Effector memory CD8-positive, alpha-beta T cell (primary cell): ENCODE data around the gene SLC19A1.
"Not testable (repeated sequence)": the region's sequence is repeated elsewhere in the genome, so short reads cannot be mapped to it uniquely, and the experiment has no call there.

Experiments used
- ATAC-seq: fragments of 150-1000 bp; cut with Tn5 transposase; replicated peaks from 2 replicates; pipeline ENCODE4 v1.10.0; 2021; ENCODE audit warnings: mild to moderate bottlenecking, moderate library complexity
- DNase-seq, 3 experiments: peaks; one replicate each; pipeline ENCODE4 v3.0.0; 2021
- H3K27ac Mint-ChIP-seq, 2 donors: one replicate each; pipeline ENCODE4 v1.8.0; 2022; ENCODE audit warnings: mild to moderate bottlenecking in 2 of 2, mixed read lengths in 2 of 2, moderate library complexity in 2 of 2
- H3K27me3 Mint-ChIP-seq, 2 donors: one replicate each; pipeline ENCODE4 v1.8.0; 2022; ENCODE audit warnings: mixed read lengths in 2 of 2
- H3K36me3 Mint-ChIP-seq: one replicate; pipeline ENCODE4 v1.8.0; 2022; ENCODE audit warnings: mild to moderate bottlenecking, moderate library complexity, mixed read lengths; ENCODE audit not compliant: insufficient read depth
- H3K4me1 Mint-ChIP-seq, 2 donors: one replicate each; pipeline ENCODE4 v1.8.0; 2022; ENCODE audit warnings: low read depth in 2 of 2, mixed read lengths in 2 of 2
- H3K4me3 Mint-ChIP-seq, 2 donors: one replicate each; pipeline ENCODE4 v1.8.0; 2022; ENCODE audit warnings: mild to moderate bottlenecking in 2 of 2, mixed read lengths in 2 of 2, moderate library complexity in 2 of 2
- H3K9me3 Mint-ChIP-seq, 2 donors: one replicate each; pipeline ENCODE4 v1.8.0; 2022; ENCODE audit warnings: mixed read lengths in 2 of 2

The SLC19A1 gene

GRCh38 chr21:45573452-45574035 lies 31.3 kb upstream of the SLC19A1 start:
- ATAC-seq (no peak), DNase-seq (no peak)
- no peak overlapping the region for H3K27ac Mint-ChIP-seq
- H3K4me1 Mint-ChIP-seq, result peaks cover 0 to 2% of the 10 kb centered on the region in 2 donors
- no peak overlapping the region for H3K4me3 Mint-ChIP-seq
- H3K9me3 Mint-ChIP-seq, result no peaks in the 10 kb centered on the region
- H3K27me3 Mint-ChIP-seq, result peaks cover 0 to 27% of the 10 kb centered on the region in 2 donors
- no peaks in the 10 kb centered on the region for H3K36me3 Mint-ChIP-seq

GRCh38 chr21:45572783-45573451 lies 30.7 kb upstream of the SLC19A1 start:
- H3K27ac Mint-ChIP-seq, result no peak overlapping the region
- no peak overlapping the region for H3K4me3 Mint-ChIP-seq
- no peaks in the 10 kb centered on the region for H3K36me3 Mint-ChIP-seq
- ATAC-seq (no peak), DNase-seq (no peak)
- no peaks in the 10 kb centered on the region for H3K9me3 Mint-ChIP-seq
- H3K4me1 Mint-ChIP-seq, result peaks cover 0 to 2% of the 10 kb centered on the region in 2 donors
- peaks cover 0 to 31% of the 10 kb centered on the region in 2 donors for H3K27me3 Mint-ChIP-seq

- Mint-ChIP-seq H3K27ac (no peak overlapping the region), H3K4me3 (no peak overlapping the region), H3K9me3 (no peaks in the 10 kb centered on the region), H3K27me3 (peaks cover 0 to 31% of the 10 kb centered on the region in 2 donors), H3K36me3 (peaks cover 3% of the 10 kb centered on the region), H3K4me1 (peaks cover 0 to 2% of the 10 kb centered on the region in 2 donors)
- ATAC-seq (no peak), DNase-seq (no peak)
Measured at GRCh38 chr21:45572231-45572630, 30.0 kb upstream of the SLC19A1 start.

GRCh38 chr21:45571641-45572040 lies 29.4 kb upstream of the SLC19A1 start:
- Mint-ChIP-seq H3K4me3 (no peak overlapping the region), H3K36me3 (peaks cover 3% of the 10 kb centered on the region), H3K27ac (peak overlapping the region in 1 of 2 donors; percentile 25), H3K27me3 (peaks cover 0 to 25% of the 10 kb centered on the region in 2 donors), H3K4me1 (peaks cover 0 to 2% of the 10 kb centered on the region in 2 donors), H3K9me3 (no peaks in the 10 kb centered on the region)
- DNase-seq (no peak), ATAC-seq (no peak)

- Mint-ChIP-seq H3K4me1 (no peaks in the 10 kb centered on the region), H3K4me3 (no peak overlapping the region), H3K36me3 (peaks cover 3% of the 10 kb centered on the region), H3K27ac (no peak overlapping the region), H3K27me3 (peaks cover 0 to 19% of the 10 kb centered on the region in 2 donors), H3K9me3 (no peaks in the 10 kb centered on the region)
- no peak for DNase-seq
- ATAC-seq, result no peak
Measured at GRCh38 chr21:45570826-45571601, 28.8 kb upstream of the SLC19A1 start.

GRCh38 chr21:45570071-45570470 lies 27.8 kb upstream of the SLC19A1 start:
- H3K9me3 Mint-ChIP-seq, result no peaks in the 10 kb centered on the region
- ATAC-seq, result no peak
- H3K4me3 Mint-ChIP-seq, result no peak overlapping the region
- no peak overlapping the region for H3K27ac Mint-ChIP-seq
- H3K27me3 Mint-ChIP-seq, result peaks cover under 1 to 15% of the 10 kb centered on the region in 2 donors
- no peaks in the 10 kb centered on the region for H3K4me1 Mint-ChIP-seq
- peaks cover 3% of the 10 kb centered on the region for H3K36me3 Mint-ChIP-seq
- no peak for DNase-seq

GRCh38 chr21:45568383-45568782 lies 26.1 kb upstream of the SLC19A1 start:
- Mint-ChIP-seq H3K4me3 (no peak overlapping the region), H3K27ac (no peak overlapping the region), H3K4me1 (no peaks in the 10 kb centered on the region), H3K27me3 (peaks cover 15 to 22% of the 10 kb centered on the region in 2 donors), H3K9me3 (no peaks in the 10 kb centered on the region), H3K36me3 (peaks cover 3% of the 10 kb centered on the region)
- no peak for DNase-seq
- no peak for ATAC-seq

GRCh38 chr21:45564137-45564536 lies 21.9 kb upstream of the SLC19A1 start:
- not testable (repeated sequence) for H3K36me3 Mint-ChIP-seq, ATAC-seq

GRCh38 chr21:45562965-45563364 lies 20.7 kb upstream of the SLC19A1 start:
- no peak overlapping the region for H3K4me3 Mint-ChIP-seq
- no peaks in the 10 kb centered on the region for H3K4me1 Mint-ChIP-seq
- H3K9me3 Mint-ChIP-seq, result no peaks in the 10 kb centered on the region
- peaks cover 3% of the 10 kb centered on the region for H3K36me3 Mint-ChIP-seq
- H3K27ac Mint-ChIP-seq, result no peak overlapping the region
- ATAC-seq, result no peak
- peaks cover 41 to 44% of the 10 kb centered on the region in 2 donors for H3K27me3 Mint-ChIP-seq
- no peak for DNase-seq

More at GRCh38 chr21:45564137-45564536, 21.9 kb upstream of the SLC19A1 start:
- peaks cover 41 to 44% of the 10 kb centered on the region in 2 donors for H3K27me3 Mint-ChIP-seq
- not testable (repeated sequence) for H3K4me1 Mint-ChIP-seq, DNase-seq, H3K4me3 Mint-ChIP-seq, H3K27ac Mint-ChIP-seq, H3K9me3 Mint-ChIP-seq

- DNase-seq (no peak), ATAC-seq (no peak)
- Mint-ChIP-seq H3K27ac (no peak overlapping the region), H3K36me3 (no peaks in the 10 kb centered on the region), H3K9me3 (no peaks in the 10 kb centered on the region), H3K4me1 (no peaks in the 10 kb centered on the region), H3K27me3 (peaks cover 41 to 44% of the 10 kb centered on the region in 2 donors), H3K4me3 (no peak overlapping the region)
Measured at GRCh38 chr21:45562402-45562801, 20.2 kb upstream of the SLC19A1 start.

GRCh38 chr21:45561241-45561640 lies 19.0 kb upstream of the SLC19A1 start:
- H3K27ac Mint-ChIP-seq, H3K9me3 Mint-ChIP-seq: not testable (repeated sequence)

GRCh38 chr21:45560106-45561021 lies 18.1 kb upstream of the SLC19A1 start:
- Mint-ChIP-seq H3K9me3 (no peaks in the 10 kb centered on the region), H3K36me3 (no peaks in the 10 kb centered on the region), H3K4me3 (no peak overlapping the region), H3K27ac (no peak overlapping the region), H3K27me3 (peaks cover 41 to 44% of the 10 kb centered on the region in 2 donors), H3K4me1 (peaks cover 0 to 2% of the 10 kb centered on the region in 2 donors)
- no peak for DNase-seq
- ATAC-seq, result no peak

More at GRCh38 chr21:45561241-45561640, 19.0 kb upstream of the SLC19A1 start:
- H3K27me3 Mint-ChIP-seq, result peaks cover 41 to 44% of the 10 kb centered on the region in 2 donors
- not testable (repeated sequence) for H3K4me3 Mint-ChIP-seq, H3K4me1 Mint-ChIP-seq, DNase-seq, H3K36me3 Mint-ChIP-seq, ATAC-seq
